HPDE6-E6E7 (cell line): ENCODE measurements around the gene GSAP.

Experiments used
- DNase-seq: peaks from one replicate; pipeline ENCODE4 v3.0.0; 2011; ENCODE audit warnings: missing footprints; ENCODE audit errors: extremely low spot score

The GSAP gene

GRCh38 chr7:77407906-77408305 lies 8.2 kb downstream of the GSAP start:
- no peak for DNase-seq

GRCh38 chr7:77406421-77406820 lies 9.7 kb downstream of the GSAP start:
- no peak for DNase-seq

GRCh38 chr7:77404641-77405040 lies 11.5 kb downstream of the GSAP start:
- DNase-seq, result no peak

- no peak for DNase-seq
Observed at GRCh38 chr7:77403957-77404356, 12.2 kb downstream of the GSAP start.

- no peak for DNase-seq
Observed at GRCh38 chr7:77402818-77403217, 13.3 kb downstream of the GSAP start.

GRCh38 chr7:77401002-77401401 lies 15.1 kb downstream of the GSAP start:
- no peak for DNase-seq

GRCh38 chr7:77399816-77400215 lies 16.3 kb downstream of the GSAP start:
- no peak for DNase-seq

- DNase-seq, result no peak
Observed at GRCh38 chr7:77396894-77397547, 19.1 kb downstream of the GSAP start.

GRCh38 chr7:77395626-77396025 lies 20.5 kb downstream of the GSAP start:
- DNase-seq, result no peak

GRCh38 chr7:77393954-77394353 lies 22.2 kb downstream of the GSAP start:
- DNase-seq, result no peak

- peak; percentile 98 for DNase-seq
Observed at GRCh38 chr7:77393261-77393660, 22.9 kb downstream of the GSAP start.

- DNase-seq, result no peak
Observed at GRCh38 chr7:77391230-77391629, 24.9 kb downstream of the GSAP start.

- DNase-seq, result no peak
Observed at GRCh38 chr7:77388055-77388641, 28.0 kb downstream of the GSAP start.

- no peak for DNase-seq
Observed at GRCh38 chr7:77386165-77386822, 29.9 kb downstream of the GSAP start.

- DNase-seq, result no peak
Observed at GRCh38 chr7:77383333-77383740, 32.8 kb downstream of the GSAP start.

- no peak for DNase-seq
Observed at GRCh38 chr7:77382532-77382931, 33.6 kb downstream of the GSAP start.

GRCh38 chr7:77378584-77378983 lies 37.6 kb downstream of the GSAP start:
- DNase-seq, result no peak

- no peak for DNase-seq
Observed at GRCh38 chr7:77370606-77371005, 45.5 kb downstream of the GSAP start.

- DNase-seq, result no peak
Observed at GRCh38 chr7:77368974-77369373, 47.2 kb downstream of the GSAP start.

GRCh38 chr7:77367976-77368375 lies 48.2 kb downstream of the GSAP start:
- DNase-seq, result no peak

- DNase-seq, result no peak
Observed at GRCh38 chr7:77362905-77363304, 53.2 kb downstream of the GSAP start.

GRCh38 chr7:77360969-77361368 lies 55.2 kb downstream of the GSAP start:
- no peak for DNase-seq

GRCh38 chr7:77360104-77360503 lies 56.0 kb downstream of the GSAP start:
- DNase-seq, result no peak
